DMS114 treated with DMSO at 0.1 percent for 48 hours (cell line): Measurements from ENCODE around the gene KDM4C.

Experiments used
- DNase-seq: peaks from one replicate; lab custom pipeline; 2025; ENCODE audit not compliant: unreplicated experiment; lab: John Stamatoyannopoulos, UW

KDM4C gene

DNA sequence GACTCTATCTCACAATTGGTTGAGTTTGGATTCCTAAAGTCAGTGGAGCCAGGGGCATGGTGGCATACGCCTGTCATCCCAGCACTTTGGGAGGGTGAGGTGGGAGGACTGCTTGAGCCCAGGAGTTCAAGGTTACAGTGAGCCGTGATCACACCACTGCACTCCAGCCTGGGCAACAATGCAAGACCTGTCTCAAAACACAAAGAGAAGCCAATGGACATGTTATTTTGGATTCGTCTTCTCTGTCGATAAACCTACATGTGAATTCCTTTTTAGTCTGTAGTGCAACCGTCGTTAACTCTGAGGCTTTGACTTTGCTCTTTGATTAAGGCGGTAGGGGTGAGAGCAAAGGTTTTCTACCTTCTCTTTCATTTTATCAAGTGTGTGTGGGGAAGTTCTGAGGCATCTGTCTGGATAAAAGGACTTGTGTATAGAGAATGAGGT is 142.7 kb downstream of the KDM4C start:
- no peak for DNase-seq

DNA sequence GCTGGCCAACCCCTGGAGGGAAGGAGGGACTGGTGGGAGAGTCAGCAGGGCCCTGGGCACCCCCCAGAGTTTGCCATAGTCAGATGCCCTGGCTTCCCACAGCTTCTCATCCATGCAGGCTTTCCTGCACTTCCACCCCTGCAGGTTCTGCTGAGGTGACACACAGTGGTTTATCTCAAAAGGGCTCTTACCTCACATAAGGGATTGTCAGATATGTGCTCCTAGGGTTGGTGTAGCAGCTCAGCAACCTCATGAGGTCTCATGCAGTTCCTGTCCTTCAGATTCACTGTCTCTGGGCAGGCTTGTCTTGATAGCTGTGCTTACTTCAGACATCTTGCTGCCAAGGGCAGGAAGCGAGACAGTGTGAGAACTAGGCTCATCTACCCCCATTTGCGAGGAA is 143.4 kb downstream of the KDM4C start:
- no peak for DNase-seq

DNA sequence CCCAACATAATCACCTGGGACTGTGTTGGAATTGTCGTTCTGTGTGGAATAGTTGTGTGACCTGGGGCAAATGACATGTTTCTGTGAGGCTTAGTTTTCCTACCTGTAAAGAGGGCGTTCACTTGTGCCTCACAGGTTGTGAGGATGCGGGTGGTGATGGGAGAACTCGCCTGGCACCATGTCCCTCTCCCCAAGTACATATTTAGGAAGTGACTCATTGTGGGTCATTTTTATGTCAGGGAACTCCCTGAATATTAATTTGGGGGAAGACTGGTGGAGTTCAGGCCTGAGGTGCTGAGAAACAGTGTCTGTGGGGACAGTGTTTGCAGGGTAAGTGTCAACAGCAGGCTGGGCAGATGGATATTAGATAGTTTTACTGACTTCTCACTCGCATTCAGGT is 144.7 kb downstream of the KDM4C start:
- DNase-seq = no peak

DNA sequence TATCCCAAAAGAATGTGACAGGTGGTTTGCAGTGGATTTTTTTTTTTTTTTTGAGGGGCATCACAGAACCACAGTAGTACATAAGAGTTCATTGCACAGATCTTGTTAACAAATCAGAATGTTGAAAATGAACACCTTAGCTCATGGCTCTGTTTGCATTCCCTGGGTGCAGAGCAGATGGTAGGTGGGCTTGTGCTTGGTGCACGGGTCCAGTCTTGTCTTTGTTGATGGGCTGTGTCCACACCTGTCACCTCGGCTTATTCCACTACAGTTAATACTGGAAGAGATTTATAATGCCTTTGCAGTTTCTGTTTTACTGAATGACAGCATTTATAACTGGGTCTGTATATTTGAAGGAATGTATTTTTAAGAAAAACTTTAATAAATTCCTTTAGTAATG is 146.6 kb downstream of the KDM4C start:
- DNase-seq = no peak

DNA sequence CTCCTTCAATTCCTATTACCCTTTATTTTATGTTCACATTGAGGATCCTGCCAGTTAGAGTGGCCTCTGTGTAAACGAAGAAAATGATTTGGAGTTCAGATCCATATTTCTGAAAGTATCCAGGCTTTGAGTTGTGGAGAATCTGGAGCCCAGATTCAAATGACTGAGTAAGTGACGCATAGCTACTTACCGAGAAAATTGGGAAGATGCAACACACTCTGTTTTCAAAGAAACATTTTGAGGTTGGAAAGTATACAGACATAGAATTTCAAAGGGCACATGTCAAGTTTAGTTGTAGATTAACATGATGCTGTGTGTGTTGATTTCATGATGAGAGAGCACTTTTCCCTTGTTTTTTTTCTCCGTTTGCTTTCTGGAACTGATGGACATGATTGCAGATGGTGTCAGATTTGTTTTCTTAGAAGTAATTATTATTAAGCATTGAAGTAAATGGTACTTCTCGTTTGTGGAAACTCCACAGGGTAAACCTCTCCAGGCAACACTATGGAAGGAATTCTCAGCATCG is 148.1 kb downstream of the KDM4C start:
- no peak for DNase-seq

DNA sequence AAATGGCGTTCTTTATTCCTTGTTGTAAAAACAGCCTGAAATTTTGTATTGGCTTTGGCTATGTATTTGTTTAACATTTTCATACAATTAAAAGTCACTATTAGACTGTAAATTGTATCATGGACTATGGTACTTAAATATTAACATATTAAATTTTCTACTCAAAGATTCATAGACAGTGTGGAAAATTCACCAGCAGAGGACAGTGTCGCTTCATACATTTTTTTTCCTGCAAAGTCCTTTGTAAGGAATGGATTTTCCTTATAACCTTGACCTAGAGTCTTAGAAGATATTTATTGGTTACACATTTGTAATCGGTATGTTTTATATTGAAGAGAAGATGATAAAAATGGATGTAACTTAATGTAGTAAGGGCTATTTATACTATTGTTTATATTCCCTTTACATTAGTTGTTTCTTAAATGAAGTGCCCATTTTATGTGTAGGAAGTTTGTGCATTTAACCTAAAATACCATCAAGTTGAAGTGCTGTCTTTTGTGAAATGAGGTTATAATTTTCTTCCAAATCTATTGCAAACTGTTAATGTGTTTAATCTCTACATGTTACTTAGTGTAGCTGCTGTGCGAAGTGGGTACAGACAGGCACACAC is 150.1 kb downstream of the KDM4C start:
- DNase-seq = peak; percentile 26

DNA sequence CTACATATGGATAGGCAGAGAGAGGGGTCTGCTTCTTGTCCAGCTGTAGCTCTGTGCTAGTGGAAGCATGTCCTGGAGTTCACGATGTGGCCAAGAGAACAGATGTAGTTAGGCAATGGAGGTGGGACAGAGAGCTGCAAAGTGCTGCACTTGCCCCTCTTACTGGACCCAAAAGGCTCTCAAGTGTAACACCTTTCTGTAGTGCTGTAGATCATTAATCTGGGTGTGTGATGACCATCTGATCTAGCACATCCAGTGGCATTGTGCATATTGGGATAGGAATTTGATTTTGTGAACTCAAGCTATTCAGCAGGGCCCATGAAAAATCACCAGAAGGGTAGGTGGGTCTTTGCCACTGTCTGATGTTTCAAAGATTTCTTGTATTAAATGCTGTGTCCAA is 151.4 kb downstream of the KDM4C start:
- DNase-seq = no peak

DNA sequence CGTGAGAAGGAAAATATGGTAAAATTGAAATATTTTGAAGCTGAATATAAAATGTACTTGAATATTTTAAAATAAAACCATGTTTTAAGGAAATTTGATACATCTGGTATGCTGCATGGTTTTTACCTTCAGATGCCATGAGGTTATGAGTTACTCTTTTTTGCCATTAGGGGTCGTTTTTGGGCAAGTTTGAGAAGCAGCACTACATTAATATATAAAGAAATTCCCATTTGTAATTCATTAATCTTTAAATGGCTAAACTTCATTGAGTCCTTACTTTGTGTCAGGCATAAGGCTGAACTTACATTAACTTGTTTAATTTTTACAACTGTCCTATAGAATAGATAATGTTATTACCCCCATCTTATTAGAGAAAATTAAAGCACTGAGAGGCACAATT is 152.3 kb downstream of the KDM4C start:
- peak; percentile 4 for DNase-seq

DNA sequence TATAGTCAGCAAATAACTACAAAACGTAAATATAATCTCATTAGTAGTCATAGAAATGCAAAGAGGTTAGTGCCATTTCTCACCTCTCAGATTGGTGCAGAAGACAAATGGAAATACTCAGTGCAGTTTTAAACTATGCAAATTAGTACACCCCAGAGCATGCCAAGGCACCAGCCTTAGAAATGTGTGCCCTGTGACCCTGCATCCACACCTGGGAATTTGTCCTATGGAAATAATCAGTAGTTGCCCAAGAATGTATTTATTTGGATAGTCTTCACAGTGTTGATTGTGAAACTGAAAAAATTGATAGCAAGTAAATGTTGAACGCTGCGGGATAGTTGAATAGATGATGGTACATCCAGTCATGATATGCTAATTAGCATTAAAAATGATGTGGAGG is 152.7 kb downstream of the KDM4C start:
- DNase-seq = no peak

DNA sequence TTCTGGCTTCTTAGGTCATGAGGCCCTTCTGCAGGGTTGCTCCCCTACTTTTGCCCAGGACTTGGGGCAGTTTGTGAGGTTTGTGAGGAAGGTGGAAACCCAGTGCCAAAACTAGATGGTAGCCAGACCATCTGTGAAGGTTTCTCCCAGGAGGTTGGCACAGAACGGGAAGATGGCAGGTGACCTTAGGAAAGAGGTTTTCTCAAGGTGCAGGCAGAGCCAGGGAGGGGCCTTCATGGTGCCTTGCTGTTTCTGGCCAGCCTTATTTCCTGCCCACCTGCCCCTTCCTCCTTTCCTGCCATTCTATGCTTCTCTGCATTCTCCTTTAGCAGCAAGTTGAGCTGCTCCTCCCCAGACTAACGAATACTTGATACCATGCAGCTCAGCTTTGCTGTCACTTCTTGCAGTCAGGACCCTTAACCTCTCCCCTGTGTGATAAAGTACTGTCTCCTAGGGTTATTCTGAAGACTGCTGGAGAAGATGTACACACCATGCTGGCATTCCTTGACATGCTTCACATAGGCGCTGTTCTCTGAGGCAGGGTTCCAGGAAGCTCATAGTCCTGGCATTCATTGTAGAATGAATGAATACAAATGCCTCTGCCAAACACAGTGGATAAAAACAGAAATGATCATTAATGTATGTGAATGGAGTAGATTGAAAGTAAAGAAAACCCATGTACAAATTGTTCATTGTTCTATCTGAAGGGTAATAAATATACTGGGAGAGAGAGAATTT is 154.3 kb downstream of the KDM4C start:
- no peak for DNase-seq

DNA sequence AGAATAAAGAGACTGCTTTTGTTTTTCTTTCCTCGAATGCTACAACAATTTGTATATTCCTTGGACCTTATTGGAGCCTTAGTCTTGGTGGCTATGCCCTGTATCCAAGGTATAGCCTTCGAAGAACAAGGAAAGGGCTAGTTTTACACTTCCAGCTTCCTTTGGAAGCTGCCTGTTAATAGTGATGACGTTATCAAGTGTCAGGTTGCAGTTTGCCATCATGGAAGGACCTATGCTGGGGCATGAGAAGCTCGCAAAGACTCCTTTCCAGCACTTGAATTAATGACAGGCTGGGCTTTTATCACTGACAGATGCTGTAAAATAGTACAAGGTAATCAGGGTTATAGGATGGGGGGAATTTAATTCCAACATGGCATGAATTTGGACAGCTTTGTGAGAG is 157.9 kb downstream of the KDM4C start:
- DNase-seq = no peak

DNA sequence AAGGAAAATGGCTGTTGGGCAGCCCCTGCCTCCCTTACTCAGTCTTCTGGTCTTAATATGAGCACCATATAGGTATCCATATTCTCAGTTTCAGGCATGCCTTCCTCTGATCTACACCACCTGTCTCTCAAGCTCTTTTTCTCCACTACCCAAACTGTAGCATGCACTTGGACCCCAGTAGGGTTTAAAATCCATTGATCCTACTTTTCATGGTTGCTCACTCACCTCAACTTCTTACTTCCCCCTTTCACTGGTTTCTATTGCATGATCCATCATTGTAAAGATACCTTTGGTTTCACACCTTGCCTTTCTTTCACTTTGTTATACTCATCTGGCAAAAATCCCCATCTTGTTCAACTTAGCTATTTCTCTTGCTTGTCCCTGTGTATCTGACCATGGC is 159.4 kb downstream of the KDM4C start:
- DNase-seq = no peak

DNA sequence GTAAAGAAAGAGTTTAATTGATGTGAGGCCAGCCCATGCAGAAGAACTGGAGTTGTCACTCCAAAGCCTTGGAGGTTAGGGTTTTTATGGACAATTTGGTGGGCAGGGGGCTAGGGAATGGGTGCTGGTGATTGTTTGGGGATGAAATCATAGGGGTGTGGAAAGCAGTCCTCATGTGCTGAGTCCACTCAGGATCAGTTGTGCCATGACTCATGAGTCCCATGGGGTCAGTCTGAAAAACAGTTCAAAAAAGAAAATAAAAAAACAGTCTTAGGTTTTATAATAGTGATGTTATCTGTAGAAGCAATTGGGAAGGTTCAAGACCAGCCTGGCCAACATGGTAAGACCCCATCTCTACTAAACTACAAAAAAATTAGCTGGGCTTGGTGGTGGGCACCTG is 162.3 kb downstream of the KDM4C start:
- DNase-seq = no peak

DNA sequence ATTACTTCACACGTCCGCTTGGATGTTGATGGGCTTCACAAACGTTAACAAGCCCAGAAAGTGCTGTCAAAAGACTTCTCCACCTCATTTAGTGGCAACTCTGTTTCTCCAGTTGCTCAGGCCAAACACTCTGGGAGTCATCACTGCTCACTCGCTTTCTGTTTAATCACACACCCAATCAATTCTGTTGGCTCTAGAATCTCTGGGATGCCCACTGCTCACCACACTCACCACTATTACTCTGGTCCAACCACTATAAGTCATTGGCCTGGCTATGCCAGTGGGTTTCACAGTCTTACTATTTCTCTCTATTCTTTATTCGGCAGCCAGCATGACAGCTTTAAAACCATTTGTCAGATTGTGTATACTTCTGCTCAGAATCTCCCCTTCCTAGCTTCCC is 163.5 kb downstream of the KDM4C start:
- no peak for DNase-seq

DNA sequence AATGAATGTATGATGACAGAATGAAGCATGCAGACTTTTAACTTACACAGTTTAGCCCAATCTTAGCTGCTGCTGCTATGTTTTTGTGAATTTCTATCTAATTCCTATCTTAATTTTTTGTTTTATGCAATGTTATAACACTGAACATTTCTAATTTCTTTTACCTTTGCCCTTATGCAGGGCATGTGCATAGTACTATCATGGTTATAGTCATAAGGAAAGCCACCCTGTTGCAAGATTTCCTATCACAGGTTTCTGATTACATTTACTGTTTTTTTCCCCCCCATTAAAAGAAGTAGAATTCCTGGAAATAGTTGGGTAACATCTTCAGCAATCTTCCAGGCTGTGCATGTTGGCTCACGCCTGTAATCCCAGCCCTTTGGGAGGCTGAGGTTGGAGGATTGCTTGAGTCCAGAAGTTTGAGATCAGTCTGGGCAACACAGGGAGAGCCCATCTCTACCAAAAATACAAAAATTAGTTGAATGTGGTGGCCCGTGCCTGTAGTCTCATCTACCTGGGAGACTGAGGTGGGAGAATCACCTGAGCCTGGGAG is 164.4 kb downstream of the KDM4C start:
- DNase-seq = no peak

DNA sequence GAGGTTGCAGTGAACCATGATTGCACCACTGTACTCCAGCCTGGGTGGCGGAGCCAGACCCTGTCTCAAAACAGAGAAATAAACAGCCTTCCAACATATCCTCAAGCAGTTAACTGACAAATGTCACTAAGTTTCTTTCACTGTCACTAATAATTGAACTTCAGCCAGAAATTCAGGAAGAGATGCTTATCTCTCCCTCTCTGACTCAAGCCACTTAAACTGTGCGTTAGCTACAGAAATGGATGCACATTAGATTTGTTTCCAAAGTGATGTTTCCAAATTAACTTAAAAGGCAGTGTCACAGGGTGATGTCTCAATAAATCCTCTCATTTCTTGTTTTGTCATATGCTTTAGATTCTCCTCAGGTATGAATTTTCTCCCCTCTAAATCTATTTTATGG is 164.9 kb downstream of the KDM4C start:
- no peak for DNase-seq

DNA sequence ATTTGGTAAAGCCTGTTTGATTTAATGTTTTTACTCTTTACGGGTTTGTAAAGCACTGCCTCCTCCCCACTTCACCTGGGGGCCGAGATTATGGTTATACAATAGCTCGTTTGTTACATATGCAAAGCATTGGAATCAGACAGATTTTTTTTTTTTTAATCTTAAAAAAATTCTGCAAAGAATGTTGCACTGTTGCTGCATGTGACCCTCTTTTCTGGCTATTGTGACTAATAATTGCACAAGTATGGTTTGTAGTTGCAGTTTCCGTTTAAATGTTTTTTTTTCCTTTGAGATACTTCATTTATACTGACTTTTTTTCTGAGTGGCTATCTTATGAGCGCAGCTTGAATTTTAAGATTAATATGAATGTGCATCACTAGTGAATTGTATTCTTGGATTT is 165.3 kb downstream of the KDM4C start:
- no peak for DNase-seq

DNA sequence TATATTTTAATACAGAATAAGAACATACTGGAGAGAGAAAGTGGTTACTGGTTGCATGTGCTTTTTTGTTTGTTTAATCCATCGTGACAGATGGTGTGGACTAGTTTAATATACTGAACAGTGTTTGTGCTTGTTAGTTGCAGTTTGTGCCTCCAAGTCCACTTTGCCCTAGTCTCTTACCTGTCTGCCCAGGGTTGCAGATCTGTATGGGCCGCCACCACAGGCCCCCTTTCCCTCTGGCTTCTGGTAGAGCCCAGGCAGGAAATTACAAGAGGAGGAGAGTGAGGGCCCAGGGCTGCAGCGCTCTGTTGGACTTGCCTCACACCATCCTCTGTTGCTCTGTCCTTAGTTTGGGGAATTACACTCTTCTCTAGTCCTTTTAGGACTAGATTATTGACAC is 166.4 kb downstream of the KDM4C start:
- DNase-seq = no peak

DNA sequence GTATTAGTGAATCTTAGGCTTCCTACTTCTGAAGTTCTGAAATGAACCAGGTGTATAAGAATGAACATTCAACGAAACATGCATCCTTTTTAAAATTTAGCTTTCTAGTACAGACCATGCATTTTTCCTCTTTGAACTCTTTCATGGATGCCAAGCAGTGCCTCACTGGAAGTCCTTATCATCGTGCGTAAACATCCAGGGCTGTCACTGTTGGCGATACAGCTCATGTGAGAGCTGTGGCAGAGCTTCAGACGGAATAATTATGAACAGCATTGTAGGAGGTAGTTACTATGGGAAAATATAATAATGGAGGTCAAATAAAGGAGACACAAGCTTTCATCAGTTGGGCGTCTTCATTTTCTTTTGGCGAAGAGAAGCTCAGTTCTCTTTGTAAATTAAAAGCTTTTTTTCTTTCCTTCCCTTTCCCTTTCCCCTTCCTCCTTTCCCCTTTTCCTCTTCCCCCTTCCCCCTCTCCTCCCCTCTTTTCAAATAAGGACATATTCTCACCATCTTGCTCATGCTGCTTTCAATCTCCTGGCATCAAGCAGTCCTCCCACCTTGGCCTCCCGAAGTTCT is 167.3 kb downstream of the KDM4C start:
- DNase-seq = no peak

DNA sequence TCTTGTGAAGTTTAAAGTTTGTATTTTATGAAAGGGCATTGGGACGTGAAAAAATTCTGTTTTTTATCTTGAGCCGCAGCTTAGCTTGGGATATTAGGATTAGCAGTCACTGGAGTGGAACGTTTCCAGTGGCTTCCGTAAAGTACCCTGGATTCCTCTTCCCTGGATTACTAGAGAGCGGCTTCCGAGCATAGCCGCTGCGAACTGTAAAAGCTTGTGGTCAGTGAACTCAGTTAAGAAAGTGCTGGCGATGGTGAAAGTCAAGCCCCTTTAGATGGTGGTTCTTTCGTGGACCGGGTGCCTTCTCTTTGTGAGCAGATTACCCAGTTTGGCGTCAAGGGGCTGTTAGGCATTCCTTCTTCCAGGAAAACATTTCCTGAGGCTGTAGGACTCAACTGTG is 168.1 kb downstream of the KDM4C start:
- DNase-seq = no peak

DNA sequence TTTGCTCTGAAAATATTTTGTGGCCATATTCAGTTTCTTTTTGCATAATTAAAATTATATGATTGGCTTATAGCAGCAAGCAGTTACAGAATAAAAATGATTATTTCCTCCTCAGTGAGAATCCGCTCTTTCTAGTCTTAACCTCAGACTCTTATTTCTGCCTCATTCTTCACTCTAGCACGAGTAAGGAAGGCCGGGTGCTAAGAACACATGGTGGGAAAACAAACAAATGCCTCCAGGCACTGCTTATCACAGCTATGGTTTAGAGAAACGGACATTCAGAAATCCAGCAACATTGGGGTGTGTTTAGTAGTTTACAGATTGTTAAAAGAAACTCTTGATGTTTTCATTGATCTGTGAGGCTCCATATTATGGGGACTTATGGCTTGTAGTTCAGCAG is 168.7 kb downstream of the KDM4C start:
- no peak for DNase-seq

DNA sequence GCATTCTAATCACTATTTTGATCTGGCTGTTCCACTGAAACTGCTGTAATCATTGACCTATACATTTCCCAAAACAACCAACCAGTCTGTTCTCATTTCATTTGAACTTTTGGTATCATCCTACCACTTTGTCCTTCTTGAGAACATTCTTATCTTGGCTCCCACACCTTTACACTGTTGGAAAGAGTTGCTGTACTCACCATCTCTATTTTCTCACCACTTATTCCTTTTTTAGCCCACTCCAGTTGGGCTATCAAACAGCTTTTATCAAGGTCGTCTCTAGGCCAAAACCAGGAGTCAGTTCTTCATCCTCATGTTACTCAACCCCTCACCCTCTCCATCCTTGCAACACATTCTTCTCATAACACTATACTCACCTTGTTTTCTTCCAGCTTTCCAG is 170.1 kb downstream of the KDM4C start:
- no peak for DNase-seq
